GM23248 (cell line): Measurements from ENCODE around the gene FSIP1.

Experiments
- EZH2 ChIP-seq: fragments of 200-600 bp; sonication (generic); IDR thresholded peaks from 2 replicates; pipeline ENCODE4 v1.6.1; 2018; ENCODE audit warnings: antibody characterized with exemption, mild to moderate bottlenecking; ENCODE audit not compliant: insufficient read depth, poor library complexity, severe bottlenecking
- EZH2phosphoT487 ChIP-seq: fragments of 200-600 bp; sonication (generic); IDR thresholded peaks from 2 replicates; pipeline ENCODE4 v1.6.1; 2018; ENCODE audit warnings: antibody characterized with exemption, moderate library complexity, mild to moderate bottlenecking, low read depth; ENCODE audit not compliant: insufficient read depth

GRCh38 chr15:39616731-39617455, 165.7 kb downstream of the FSIP1 start:
- TF ChIP-seq EZH2 = no peak
- no peak for TF ChIP-seq EZH2phosphoT487
